CD8-positive, alpha-beta memory T cell (primary cell): ENCODE measurements around the gene LRRC19. TPM values are rescaled to one million over a fixed set of nuclear protein-coding genes. Genes with fewer than 3 reads are reported as not detected.

ENCODE experiments used
- CTCF ChIA-PET: fragments of 350-600 bp; sonication (Branson Sonifier 250); formaldehyde crosslinking; loops from one replicate; lab custom pipeline; 2021; ENCODE audit warnings: antibody characterized with exemption; lab: Charles Lee
- POLR2A ChIA-PET: fragments of 350-600 bp; sonication (Branson Sonifier 250); formaldehyde crosslinking; loops from one replicate; lab custom pipeline; 2021; ENCODE audit warnings: antibody characterized with exemption; lab: Charles Lee
- DNase-seq, 5 donors: peaks; one replicate each; pipeline versions ENCODE4 v3.0.0 to v3.0.0-alpha.2; 2020 to 2022; ENCODE audit warnings: mixed read lengths in 1 of 5
- H3K27ac ChIP-seq: one replicate; pipeline ENCODE4 v1.7.0; 2013; ENCODE audit warnings: low read depth, mild to moderate bottlenecking, low read length, moderate library complexity
- H3K27me3 ChIP-seq: 2 replicates; pipeline ENCODE4 v1.7.0; 2013; ENCODE audit warnings: low read length, mild to moderate bottlenecking; ENCODE audit not compliant: insufficient read depth, poor library complexity, severe bottlenecking
- H3K36me3 ChIP-seq: 2 replicates; pipeline ENCODE4 v1.7.0; 2013; ENCODE audit warnings: mild to moderate bottlenecking, low read length, moderate library complexity; ENCODE audit not compliant: insufficient read depth
- H3K4me1 ChIP-seq: 2 replicates; pipeline ENCODE4 v1.7.0; 2013; ENCODE audit warnings: mild to moderate bottlenecking, low read length, moderate library complexity; ENCODE audit not compliant: insufficient read depth
- H3K4me3 ChIP-seq: 2 replicates; pipeline ENCODE4 v1.7.0; 2013; ENCODE audit warnings: mild to moderate bottlenecking, low read length
- H3K9me3 ChIP-seq: 2 replicates; pipeline ENCODE4 v1.7.0; 2013; ENCODE audit warnings: mild to moderate bottlenecking, low read length
- H3K27ac Mint-ChIP-seq, 8 donors: one replicate each; pipeline ENCODE4 v1.8.0; 2020 to 2021; ENCODE audit warnings: mixed read lengths in 8 of 8, mild to moderate bottlenecking in 6 of 8, inconsistent platforms in 3 of 8, moderate library complexity in 3 of 8
- H3K27me3 Mint-ChIP-seq, 2 donors: one replicate each; pipeline ENCODE4 v1.8.0; 2020 to 2021; ENCODE audit warnings: mixed read lengths in 2 of 2, mild to moderate bottlenecking in 1 of 2, moderate library complexity in 1 of 2
- H3K36me3 Mint-ChIP-seq, 3 donors: one replicate each; pipeline ENCODE4 v1.8.0; 2020 to 2021; ENCODE audit warnings: mixed read lengths in 3 of 3, inconsistent platforms in 1 of 3, mild to moderate bottlenecking in 1 of 3
- H3K4me1 Mint-ChIP-seq, 3 donors: one replicate each; pipeline ENCODE4 v1.8.0; 2020 to 2021; ENCODE audit warnings: mixed read lengths in 3 of 3, inconsistent platforms in 1 of 3, mild to moderate bottlenecking in 1 of 3
- H3K4me3 Mint-ChIP-seq, 7 donors: one replicate each; pipeline ENCODE4 v1.8.0; 2020 to 2021; ENCODE audit warnings: mixed read lengths in 7 of 7, mild to moderate bottlenecking in 6 of 7, moderate library complexity in 4 of 7, inconsistent platforms in 2 of 7
- H3K9me3 Mint-ChIP-seq, 5 donors: one replicate each; pipeline ENCODE4 v1.8.0; 2020 to 2022; ENCODE audit warnings: mixed read lengths in 5 of 5, mild to moderate bottlenecking in 3 of 5, moderate library complexity in 2 of 5, inconsistent platforms in 1 of 5
- polyA plus RNA-seq: library from polyadenylated mRNA; unstranded; fragments of 300-500 nt; fragmentation: Illumina TruSeq; gene quantifications from one replicate; pipeline ENCODE4 v1.2.3, GENCODE V29; 2021
- total RNA-seq, 2 experiments: library from RNA; stranded (reverse); gene quantifications; one replicate each; pipeline ENCODE4 v1.2.3, GENCODE V29; 2021

The LRRC19 gene, protein sequence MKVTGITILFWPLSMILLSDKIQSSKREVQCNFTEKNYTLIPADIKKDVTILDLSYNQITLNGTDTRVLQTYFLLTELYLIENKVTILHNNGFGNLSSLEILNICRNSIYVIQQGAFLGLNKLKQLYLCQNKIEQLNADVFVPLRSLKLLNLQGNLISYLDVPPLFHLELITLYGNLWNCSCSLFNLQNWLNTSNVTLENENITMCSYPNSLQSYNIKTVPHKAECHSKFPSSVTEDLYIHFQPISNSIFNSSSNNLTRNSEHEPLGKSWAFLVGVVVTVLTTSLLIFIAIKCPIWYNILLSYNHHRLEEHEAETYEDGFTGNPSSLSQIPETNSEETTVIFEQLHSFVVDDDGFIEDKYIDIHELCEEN
- not detected for total RNA-seq
- 0.10 TPM for polyA plus RNA-seq

DNA sequence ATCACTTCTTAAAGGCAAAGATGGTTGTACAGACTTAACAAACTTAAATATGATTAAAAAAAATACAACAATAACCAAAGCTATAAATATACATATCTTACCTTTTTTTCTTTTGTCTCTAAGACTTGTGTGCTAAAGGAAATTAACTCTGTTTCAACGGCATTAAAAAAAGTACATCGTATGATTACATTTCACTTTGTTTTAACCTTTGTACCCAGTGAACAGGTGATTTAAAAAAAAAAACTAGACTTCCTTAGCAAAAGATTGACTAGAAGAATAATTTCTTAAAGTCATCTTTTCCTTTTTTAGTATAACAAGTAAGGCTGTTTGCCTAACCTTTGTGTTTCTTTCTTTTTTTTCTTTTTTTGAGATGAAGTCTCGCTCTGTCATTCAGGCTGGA lies at the start of gene LRRC19:
TSS of gene LRRC19 (minus strand) at position 182 of the 400 bp plus-strand sequence. CDS start 5,978 bp downstream, outside the sequence.
- H3K4me3 Mint-ChIP-seq, result no peak within 1 kb of the TSS
- POLR2A ChIA-PET, result no interaction called here
- CTCF ChIA-PET, result no interaction called here

DNA sequence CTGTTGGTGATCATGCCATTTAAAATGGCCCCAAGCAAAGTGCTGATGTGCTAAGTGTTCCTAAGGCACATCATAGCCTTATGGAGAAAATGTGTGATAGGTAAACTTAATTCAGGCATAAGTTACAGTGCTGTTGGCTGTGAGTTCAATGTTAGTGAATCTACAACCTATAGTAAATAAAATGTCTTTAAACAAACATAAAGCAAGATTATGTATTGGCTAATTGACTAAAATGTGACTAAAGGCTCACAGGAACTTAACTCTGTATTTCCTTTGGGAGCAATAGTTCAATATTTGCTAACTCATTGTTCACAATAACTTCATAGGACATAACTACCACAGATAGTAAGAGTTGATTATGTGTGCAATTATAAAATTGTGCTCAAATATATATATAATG lies 49.4 kb upstream of the LRRC19 start:
- peaks cover 8 to 33% (median 23%) of the 10 kb centered on the region in 3 donors for H3K36me3 Mint-ChIP-seq
- Histone ChIP-seq H3K4me3 (no peak overlapping the region), H3K36me3 (no peaks in the 10 kb centered on the region), H3K27ac (no peak overlapping the region), H3K27me3 (no peaks in the 10 kb centered on the region), H3K9me3 (no peaks in the 10 kb centered on the region), H3K4me1 (no peaks in the 10 kb centered on the region)
- POLR2A ChIA-PET, result no interaction called here
- no peaks in the 10 kb centered on the region for H3K9me3 Mint-ChIP-seq
- H3K4me1 Mint-ChIP-seq, result no peaks in the 10 kb centered on the region
- DNase-seq, result no peak
- CTCF ChIA-PET, result no interaction called here
- no peak overlapping the region for H3K4me3 Mint-ChIP-seq
- peaks cover 0 to 1% of the 10 kb centered on the region in 2 donors for H3K27me3 Mint-ChIP-seq
- H3K27ac Mint-ChIP-seq, result no peak overlapping the region

More for the DNA sequence above, at the start of gene LRRC19:
- Histone ChIP-seq H3K27me3 (no peaks in the 10 kb centered on the region), H3K4me1 (no peaks in the 10 kb centered on the region), H3K4me3 (no peak within 1 kb of the TSS), H3K9me3 (no peaks in the 10 kb centered on the region), H3K36me3 (no peaks in the 10 kb centered on the region), H3K27ac (no peak within 1 kb of the TSS)
- Mint-ChIP-seq H3K27me3 (no peaks in the 10 kb centered on the region), H3K27ac (peak within 1 kb of the TSS in 1 of 8 donors; percentile 74), H3K36me3 (peaks cover 0 to 6% (median 4%) of the 10 kb centered on the region in 3 donors), H3K9me3 (no peaks in the 10 kb centered on the region), H3K4me1 (no peaks in the 10 kb centered on the region)
- no peak for DNase-seq

DNA sequence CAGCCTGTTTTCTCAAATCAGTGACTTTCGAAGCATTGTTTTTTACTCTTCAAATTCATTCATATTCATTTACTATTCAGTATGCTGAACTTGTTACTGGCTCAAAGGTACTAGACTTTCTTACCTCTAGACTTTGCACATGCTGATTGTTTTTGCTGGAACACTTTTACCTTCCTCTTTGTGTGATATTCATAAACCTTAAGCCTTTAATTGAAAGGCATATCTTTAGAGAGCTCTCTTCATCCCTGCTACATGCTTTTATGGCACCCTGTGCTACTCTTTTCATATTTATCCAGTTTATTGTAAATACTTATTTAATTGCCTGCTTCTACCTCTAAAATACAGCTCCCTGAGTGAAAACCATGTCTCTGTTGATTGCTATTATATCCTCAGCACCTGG lies 48.7 kb upstream of the LRRC19 start:
- H3K27me3 ChIP-seq, result no peaks in the 10 kb centered on the region
- H3K4me3 ChIP-seq, result no peak overlapping the region
- no peaks in the 10 kb centered on the region for H3K4me1 ChIP-seq
- no peaks in the 10 kb centered on the region for H3K9me3 ChIP-seq
- no peak overlapping the region for H3K27ac Mint-ChIP-seq
- no peak overlapping the region for H3K27ac ChIP-seq
- H3K27me3 Mint-ChIP-seq, result peaks cover 0 to 1% of the 10 kb centered on the region in 2 donors
- POLR2A ChIA-PET, result no interaction called here
- peaks cover 9 to 34% (median 20%) of the 10 kb centered on the region in 3 donors for H3K36me3 Mint-ChIP-seq
- no peaks in the 10 kb centered on the region for H3K4me1 Mint-ChIP-seq
- CTCF ChIA-PET, result no interaction called here
- H3K4me3 Mint-ChIP-seq, result no peak overlapping the region
- DNase-seq, result no peak
- no peaks in the 10 kb centered on the region for H3K36me3 ChIP-seq
- no peaks in the 10 kb centered on the region for H3K9me3 Mint-ChIP-seq

DNA sequence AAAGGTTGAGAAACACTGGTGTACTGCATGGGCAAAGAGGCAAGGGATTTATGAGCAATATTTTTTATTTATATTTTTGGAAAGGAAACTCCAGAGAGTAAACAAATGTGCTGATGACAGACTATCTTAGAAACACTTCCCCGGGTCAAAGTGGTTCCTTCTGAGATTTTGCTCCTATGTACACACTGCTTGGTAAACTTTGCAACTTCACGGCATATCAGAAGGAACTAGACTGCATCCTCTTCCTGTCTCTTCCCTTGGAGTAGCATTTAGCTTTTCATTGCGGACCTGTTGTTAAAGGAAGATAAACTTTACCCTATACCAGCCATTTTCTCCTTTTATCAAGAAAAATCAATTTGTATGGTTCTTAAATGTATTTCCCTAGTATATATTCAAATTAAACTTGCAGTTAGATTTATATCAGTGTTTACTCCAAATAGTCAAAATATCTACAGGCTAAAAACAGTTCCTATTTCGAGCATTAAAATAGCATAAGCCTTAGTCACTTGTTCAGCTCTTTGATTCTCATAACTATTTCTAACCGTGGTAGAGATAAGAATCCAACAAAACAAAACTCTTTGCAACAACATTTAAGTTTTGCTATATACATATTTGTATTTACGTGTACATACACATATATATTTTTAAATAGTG lies 48.0 kb upstream of the LRRC19 start:
- Histone ChIP-seq H3K4me1 (no peaks in the 10 kb centered on the region), H3K27me3 (no peaks in the 10 kb centered on the region), H3K27ac (no peak overlapping the region), H3K4me3 (no peak overlapping the region), H3K9me3 (no peaks in the 10 kb centered on the region), H3K36me3 (no peaks in the 10 kb centered on the region)
- H3K4me1 Mint-ChIP-seq, result no peaks in the 10 kb centered on the region
- no peak overlapping the region for H3K4me3 Mint-ChIP-seq
- no peaks in the 10 kb centered on the region for H3K9me3 Mint-ChIP-seq
- ChIA-PET CTCF (no interaction called here), POLR2A (no interaction called here)
- no peak for DNase-seq
- H3K27me3 Mint-ChIP-seq, result peaks cover 0 to 1% of the 10 kb centered on the region in 2 donors
- peaks cover 13 to 34% (median 20%) of the 10 kb centered on the region in 3 donors for H3K36me3 Mint-ChIP-seq
- no peak overlapping the region for H3K27ac Mint-ChIP-seq

DNA sequence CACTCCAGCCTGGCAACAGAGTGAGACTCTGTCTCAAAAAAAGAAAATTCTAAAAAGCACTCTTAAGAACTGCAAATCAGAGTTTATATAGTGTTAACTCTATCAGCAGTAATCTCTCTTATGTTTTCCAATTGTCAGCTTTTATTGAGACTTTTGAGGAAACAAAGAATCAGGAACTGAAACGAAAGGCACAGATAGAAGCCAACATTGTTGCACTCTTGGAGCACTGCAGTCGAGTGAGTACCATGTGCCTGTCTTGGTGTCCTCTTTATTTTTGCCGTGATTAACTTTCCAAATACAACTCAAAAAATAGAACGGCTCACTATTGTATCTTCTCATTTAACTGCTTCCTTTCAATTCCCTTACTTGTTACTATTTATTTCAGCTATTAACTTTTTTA lies 41.7 kb upstream of the LRRC19 start:
- Mint-ChIP-seq H3K4me1 (no peaks in the 10 kb centered on the region), H3K27ac (no peak overlapping the region), H3K27me3 (no peaks in the 10 kb centered on the region), H3K36me3 (peaks cover 7 to 33% (median 12%) of the 10 kb centered on the region in 3 donors), H3K4me3 (no peak overlapping the region), H3K9me3 (no peaks in the 10 kb centered on the region)
- Histone ChIP-seq H3K9me3 (no peaks in the 10 kb centered on the region), H3K4me3 (no peak overlapping the region), H3K4me1 (no peaks in the 10 kb centered on the region), H3K27ac (no peak overlapping the region), H3K27me3 (no peaks in the 10 kb centered on the region), H3K36me3 (no peaks in the 10 kb centered on the region)
- POLR2A ChIA-PET, result no interaction called here
- CTCF ChIA-PET, result interaction anchor here (1.0 kb wide), 1 partner anchor 10 kb away, joined by 3 read pairs; no protein-coding TSS in a partner anchor
- no peak for DNase-seq

DNA sequence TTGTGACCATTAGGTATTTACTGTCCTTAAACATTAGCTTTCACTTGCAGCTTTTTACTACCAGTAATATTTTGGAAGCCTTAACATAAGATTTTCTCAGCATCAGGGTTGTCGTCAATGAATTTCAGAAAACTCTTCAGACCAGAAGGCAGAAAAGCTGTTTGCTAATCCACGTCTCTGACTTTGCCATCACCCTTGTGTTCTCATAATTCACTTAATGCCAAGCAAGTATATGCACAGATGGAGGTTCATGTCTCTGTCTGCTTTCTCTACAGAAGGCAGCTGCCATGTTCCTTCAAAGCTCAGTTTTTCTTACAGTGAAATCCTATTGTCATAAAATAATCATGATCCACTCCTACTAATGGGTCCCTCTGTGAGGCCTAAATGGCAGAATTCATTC lies 37.7 kb upstream of the LRRC19 start:
- Mint-ChIP-seq H3K27me3 (no peaks in the 10 kb centered on the region), H3K27ac (no peak overlapping the region), H3K4me3 (no peak overlapping the region), H3K4me1 (no peaks in the 10 kb centered on the region), H3K36me3 (peaks cover 0 to 16% (median 5%) of the 10 kb centered on the region in 3 donors), H3K9me3 (no peaks in the 10 kb centered on the region)
- ChIA-PET CTCF (no interaction called here), POLR2A (no interaction called here)
- Histone ChIP-seq H3K4me1 (no peaks in the 10 kb centered on the region), H3K36me3 (no peaks in the 10 kb centered on the region), H3K9me3 (no peaks in the 10 kb centered on the region), H3K27me3 (no peaks in the 10 kb centered on the region), H3K4me3 (no peak overlapping the region), H3K27ac (no peak overlapping the region)
- no peak for DNase-seq

DNA sequence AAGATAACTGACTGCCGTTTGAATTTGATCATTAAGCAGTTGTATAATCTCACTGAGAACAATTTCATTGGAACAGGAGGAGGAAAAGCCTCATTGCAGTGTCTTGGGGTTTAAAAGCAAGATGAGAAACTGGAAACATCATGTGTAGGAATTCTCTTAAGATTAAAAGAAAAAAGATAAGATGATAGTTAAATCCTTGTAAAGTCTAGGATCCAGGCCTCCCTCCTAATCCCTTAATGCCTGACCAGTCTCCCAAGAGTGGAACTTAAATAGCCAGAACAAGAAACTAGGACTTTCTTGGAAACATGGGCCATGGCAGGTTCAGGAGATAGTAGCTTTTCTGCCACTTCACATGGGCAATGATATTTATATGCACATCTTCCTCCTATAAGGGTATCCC lies 37.0 kb upstream of the LRRC19 start:
- ChIA-PET POLR2A (no interaction called here), CTCF (no interaction called here)
- Mint-ChIP-seq H3K27ac (no peak overlapping the region), H3K4me3 (no peak overlapping the region), H3K9me3 (no peaks in the 10 kb centered on the region), H3K36me3 (peaks cover 4 to 17% (median 8%) of the 10 kb centered on the region in 3 donors), H3K27me3 (no peaks in the 10 kb centered on the region), H3K4me1 (no peaks in the 10 kb centered on the region)
- no peaks in the 10 kb centered on the region for H3K36me3 ChIP-seq
- H3K27ac ChIP-seq, result no peak overlapping the region
- no peaks in the 10 kb centered on the region for H3K27me3 ChIP-seq
- no peaks in the 10 kb centered on the region for H3K4me1 ChIP-seq
- H3K4me3 ChIP-seq, result no peak overlapping the region
- no peaks in the 10 kb centered on the region for H3K9me3 ChIP-seq
- DNase-seq, result no peak

DNA sequence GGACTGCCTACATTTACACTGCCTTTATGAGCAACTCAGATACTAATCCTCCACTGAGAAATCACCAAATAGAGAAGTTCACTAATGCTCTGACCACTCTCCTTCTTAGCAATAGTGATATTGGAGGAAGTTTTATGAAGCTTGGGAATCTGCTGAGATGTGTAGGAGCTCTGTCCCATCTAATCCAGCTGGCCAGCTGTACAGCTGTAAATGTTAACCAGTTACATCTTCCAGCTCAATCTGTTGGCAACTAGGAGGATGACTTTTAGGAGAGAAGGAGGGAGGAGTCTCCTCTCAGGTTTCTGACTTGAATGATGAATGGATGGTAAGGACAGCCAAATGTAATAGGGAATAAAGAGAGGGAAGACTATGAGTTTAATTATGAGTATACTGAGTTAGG lies 36.3 kb upstream of the LRRC19 start:
- no peak overlapping the region for H3K27ac Mint-ChIP-seq
- DNase-seq, result no peak
- H3K9me3 Mint-ChIP-seq, result no peaks in the 10 kb centered on the region
- POLR2A ChIA-PET, result no interaction called here
- H3K9me3 ChIP-seq, result no peaks in the 10 kb centered on the region
- H3K4me3 ChIP-seq, result no peak overlapping the region
- H3K27me3 ChIP-seq, result no peaks in the 10 kb centered on the region
- H3K27ac ChIP-seq, result no peak overlapping the region
- H3K4me3 Mint-ChIP-seq, result no peak overlapping the region
- H3K4me1 Mint-ChIP-seq, result no peaks in the 10 kb centered on the region
- peaks cover 4 to 19% (median 10%) of the 10 kb centered on the region in 3 donors for H3K36me3 Mint-ChIP-seq
- CTCF ChIA-PET, result no interaction called here
- H3K4me1 ChIP-seq, result no peaks in the 10 kb centered on the region
- H3K36me3 ChIP-seq, result no peaks in the 10 kb centered on the region
- H3K27me3 Mint-ChIP-seq, result no peaks in the 10 kb centered on the region
